Measurements from ENCODE around the gene UHRF2. TPM values are rescaled to one million over a fixed set of nuclear protein-coding genes. Genes with fewer than 3 reads are reported as not detected.
"Not testable (repeated sequence)": the region's sequence is repeated elsewhere in the genome, so short reads cannot be mapped to it uniquely, and the experiment has no call there.

The UHRF2 gene
- total RNA-seq, 1 experiment from 2014 or later, result 12.5 TPM

GRCh38 chr9:6428940-6429889, 16.2 kb downstream of the UHRF2 start:
- DNase-seq (ENCODE audit: low spot score), result peak; percentile 38

GRCh38 chr9:6431038-6431437, 18.0 kb downstream of the UHRF2 start:
- DNase-seq (ENCODE audit: low spot score), result no peak

GRCh38 chr9:6433410-6433809, 20.4 kb downstream of the UHRF2 start:
- DNase-seq (ENCODE audit: low spot score), result no peak

DNA sequence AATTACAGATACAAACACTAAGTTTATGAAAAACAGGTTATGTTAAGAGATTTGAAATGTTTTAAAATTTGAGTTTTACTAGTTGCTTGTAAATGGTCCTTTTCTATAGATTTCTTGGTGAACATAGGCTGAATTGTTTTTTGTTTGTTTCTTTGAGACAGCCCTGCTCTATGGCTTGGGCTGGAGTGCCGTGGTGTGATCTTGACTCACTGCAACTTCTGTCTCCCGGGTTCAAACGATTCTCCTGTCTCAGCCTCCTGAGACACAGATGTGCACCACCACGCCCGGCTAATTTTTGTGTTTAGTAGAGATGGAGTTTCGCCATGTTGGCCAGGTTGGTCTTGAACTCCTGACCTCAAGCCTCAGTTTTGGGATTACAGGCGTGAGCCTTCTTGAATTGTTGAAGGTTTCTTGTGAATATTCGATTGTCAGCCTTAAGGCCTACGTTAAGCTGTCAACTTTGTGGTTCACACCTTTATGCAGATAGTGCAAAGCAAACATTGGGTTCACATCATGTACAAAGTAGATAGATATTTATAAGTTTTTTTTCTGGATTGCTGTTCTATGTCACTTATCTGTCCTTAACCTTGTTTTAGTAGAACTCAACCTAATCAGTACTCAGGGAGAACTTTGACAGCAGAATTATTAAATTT, 26.2 kb downstream of the UHRF2 start:
- DNase-seq (ENCODE audit: low spot score), result no peak

GRCh38 chr9:6440405-6440804, 27.4 kb downstream of the UHRF2 start:
- DNase-seq (ENCODE audit: low spot score), result no peak

GRCh38 chr9:6441269-6441668, 28.3 kb downstream of the UHRF2 start:
- no peak for DNase-seq (ENCODE audit: low spot score)

GRCh38 chr9:6443661-6444060, 30.7 kb downstream of the UHRF2 start:
- no peak for DNase-seq (ENCODE audit: low spot score)

GRCh38 chr9:6444128-6444527, 31.1 kb downstream of the UHRF2 start:
- DNase-seq (ENCODE audit: low spot score), result no peak

- no peak for DNase-seq (ENCODE audit: low spot score)
Observed at GRCh38 chr9:6449086-6449485, 36.1 kb downstream of the UHRF2 start.

DNA sequence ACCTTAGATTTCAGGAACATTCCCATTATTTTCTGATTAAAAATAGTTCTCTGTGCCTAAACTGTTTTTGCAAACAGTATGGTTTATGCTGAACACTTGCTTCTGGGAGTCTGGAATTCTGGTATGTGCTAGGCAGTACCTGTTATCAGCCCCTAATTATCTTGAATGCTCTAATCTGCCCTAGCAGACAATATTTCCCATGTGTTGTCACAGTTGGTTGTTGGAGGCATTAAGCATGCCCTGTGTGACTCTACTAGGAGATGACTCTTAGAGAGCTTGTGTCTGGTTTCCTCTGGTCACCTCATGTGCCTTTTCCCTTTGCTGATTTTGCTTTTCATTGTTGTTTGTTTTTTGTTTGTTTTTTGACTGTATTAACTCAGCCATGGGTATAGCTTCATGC, 36.6 kb downstream of the UHRF2 start:
- no peak for DNase-seq (ENCODE audit: low spot score)

GRCh38 chr9:6450641-6451375, 37.8 kb downstream of the UHRF2 start:
- no peak for DNase-seq (ENCODE audit: low spot score)

DNA sequence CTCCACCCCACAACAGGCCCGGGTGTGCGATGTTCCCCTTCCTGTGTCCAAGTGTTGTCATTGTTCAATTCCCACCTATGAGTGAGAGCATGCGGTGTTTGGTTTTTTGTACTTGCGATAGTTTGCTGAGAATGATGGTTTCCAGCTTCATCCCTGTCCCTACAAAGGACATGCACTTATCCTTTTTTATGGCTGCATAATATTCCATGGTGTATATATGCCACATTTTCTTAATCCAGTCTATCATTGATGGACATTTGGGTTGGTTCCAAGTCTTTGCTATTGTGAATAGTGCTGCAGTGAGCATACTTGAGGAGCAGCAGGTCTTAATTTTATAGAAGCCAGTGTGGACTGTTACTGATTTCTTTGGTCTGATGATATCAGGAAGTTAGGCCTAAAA, 42.3 kb downstream of the UHRF2 start:
- not testable (repeated sequence) for DNase-seq (ENCODE audit: low spot score)

- DNase-seq (ENCODE audit: low spot score), result not testable (repeated sequence)
Observed at GRCh38 chr9:6458704-6459103, 45.7 kb downstream of the UHRF2 start.

GRCh38 chr9:6459718-6460117, 46.7 kb downstream of the UHRF2 start:
- DNase-seq (ENCODE audit: low spot score), result no peak

GRCh38 chr9:6460189-6460768, 47.3 kb downstream of the UHRF2 start:
- no peak for DNase-seq (ENCODE audit: low spot score)

DNA sequence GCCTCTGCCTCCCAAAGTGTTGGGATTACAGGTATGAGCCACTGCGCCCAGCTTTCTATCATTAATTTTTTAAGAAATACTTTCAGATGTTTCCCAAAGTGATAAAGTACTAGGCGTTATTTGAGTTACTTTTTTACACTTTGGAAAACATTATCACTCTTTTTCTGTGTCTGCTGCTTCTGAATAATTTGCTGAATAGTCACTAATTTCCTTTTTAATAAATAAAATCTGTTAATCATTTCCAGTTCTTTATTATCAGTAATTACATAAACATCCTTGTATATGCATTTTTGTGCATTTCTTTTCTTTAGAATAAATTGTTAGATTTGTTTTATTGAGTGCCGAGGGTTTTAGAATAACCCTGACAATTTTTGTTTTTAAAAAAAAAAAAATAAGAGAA, 48.6 kb downstream of the UHRF2 start:
- DNase-seq (ENCODE audit: low spot score), result no peak

- peak; percentile 22 for DNase-seq (ENCODE audit: low spot score)
Observed at GRCh38 chr9:6467006-6467625, 54.1 kb downstream of the UHRF2 start.

GRCh38 chr9:6471231-6471850, 58.3 kb downstream of the UHRF2 start:
- no peak for DNase-seq (ENCODE audit: low spot score)

DNA sequence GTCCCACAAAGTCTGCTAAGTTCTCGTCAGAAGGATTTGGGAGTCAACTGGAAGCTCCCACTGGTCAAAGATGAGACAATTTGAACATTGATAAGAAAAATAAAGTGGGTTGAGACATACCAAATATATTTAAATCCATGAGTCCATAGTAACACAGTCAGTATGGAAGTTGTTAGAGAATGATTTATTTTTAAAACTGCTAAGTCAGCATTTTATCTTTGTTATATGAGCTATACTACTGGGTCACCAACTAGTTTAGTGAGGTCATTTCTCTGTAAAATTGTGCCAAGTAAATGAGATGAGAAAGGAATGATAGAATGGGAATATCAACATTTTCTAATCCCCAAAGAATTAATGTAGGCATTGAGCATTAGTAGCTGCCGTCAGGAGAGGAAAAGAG, 60.2 kb downstream of the UHRF2 start:
- DNase-seq (ENCODE audit: low spot score), result no peak

DNA sequence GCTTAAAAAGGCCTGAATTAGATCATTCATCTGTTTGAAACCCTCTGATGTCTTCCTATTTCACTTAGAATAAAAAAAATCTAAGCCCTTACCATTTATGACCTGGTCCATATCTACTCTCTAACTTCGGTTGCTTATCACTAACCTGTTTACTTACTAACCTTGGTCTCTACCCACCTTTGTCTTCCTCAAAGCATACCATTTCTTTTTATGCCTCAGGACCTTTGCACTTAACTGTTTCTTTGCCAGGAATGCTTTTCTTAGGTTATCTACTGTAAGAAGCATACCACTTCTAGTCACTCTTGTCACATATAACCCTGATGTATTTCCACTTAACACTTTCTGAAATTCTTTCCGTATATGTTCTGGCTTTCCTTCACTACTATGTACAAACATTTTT, 67.0 kb downstream of the UHRF2 start:
- no peak for DNase-seq (ENCODE audit: low spot score)

DNA sequence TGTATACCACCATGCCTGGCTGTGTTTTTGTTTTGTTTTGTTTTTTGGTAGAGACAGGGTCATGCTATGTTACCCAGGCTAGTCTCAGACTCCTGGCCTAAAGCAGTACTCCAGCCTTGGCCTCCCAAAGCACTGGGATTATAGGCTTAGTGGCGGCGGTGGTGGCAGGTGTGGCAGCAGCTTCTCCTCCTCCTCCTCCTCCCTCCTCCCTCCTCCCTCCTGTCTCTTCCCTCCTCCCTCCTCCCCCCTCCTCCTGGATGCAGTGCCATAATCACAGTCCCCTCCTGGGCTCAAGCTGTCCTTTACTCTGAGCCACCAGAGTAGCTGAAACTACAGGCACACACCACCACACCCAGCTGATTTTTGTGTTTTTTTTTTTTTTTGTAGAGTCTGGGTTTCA, 71.2 kb downstream of the UHRF2 start:
- no peak for DNase-seq (ENCODE audit: low spot score)
